Right cardiac atrium (tissue), 5 donors: ENCODE results near the gene BPIFA1. TPM values are rescaled to one million over a fixed set of nuclear protein-coding genes. Genes with fewer than 3 reads are reported as not detected.

Experiments used
- ATAC-seq, 2 donors: fragments of 200-7000 bp; cut with Tn5 transposase; one replicate each; pipeline versions ENCODE4 v1.8.0 to v1.9.1; 2020; ENCODE audit warnings: moderate library complexity in 2 of 2, mild to moderate bottlenecking in 1 of 2
- DNase-seq, 3 donors: peaks; one replicate each; pipeline ENCODE4 v3.0.0-alpha.2; 2020
- H3K27ac ChIP-seq: one replicate; pipeline ENCODE4 v1.5.1; 2013; ENCODE audit warnings: mild to moderate bottlenecking, low read length, control low read depth, moderate library complexity
- H3K27me3 ChIP-seq: one replicate; pipeline ENCODE4 v1.6.1; 2013; ENCODE audit not compliant: control insufficient read depth, insufficient read depth
- H3K4me1 ChIP-seq: one replicate; pipeline ENCODE4 v1.6.1; 2013; ENCODE audit warnings: low read length; ENCODE audit not compliant: control insufficient read depth, insufficient read depth
- H3K4me3 ChIP-seq: one replicate; pipeline ENCODE4 v1.5.1; 2013; ENCODE audit warnings: low read length, control low read depth
- H3K9me3 ChIP-seq: one replicate; pipeline ENCODE4 v1.6.1; 2013; ENCODE audit warnings: low read length; ENCODE audit not compliant: control insufficient read depth
- WGBS: extraction: QIAGEN DNeasy Blood & Tissue Kit; methylation state at CpG from one replicate; pipeline ENCODE4 v1.1.7; 2013; 5-methylcytosine and 5-hydroxymethylcytosine counted together
- intact Hi-C, 4 donors: fragments of 100-400 bp; cut with DNase I; formaldehyde crosslinking; loops; one replicate each; pipeline versions ENCODE4 v1.11.0 to v1.14.0; 2022 to 2023
- polyA plus RNA-seq: library from polyadenylated mRNA; stranded (reverse); fragments of 200-250 nt; gene quantifications from one replicate; pipeline ENCODE4 v1.2.3, GENCODE V29; 2013
- total RNA-seq, 4 donors: library from RNA; stranded (reverse); fragmentation: NEBNext Ultra II Directional; extraction: Animal tissue kit (Norgen Biotek cat#: 25700); gene quantifications; one replicate each; pipeline ENCODE4 v1.2.1, GENCODE V29; 2021
- donor health status: healthy with polysubstance abuse.
- donor health status: DM: no; HTN: yes; CAD: no.
- donor health status: DM: no; HTN: no; CAD: no.
- donor health status: DM: no; HTN: yes; CAD: no; lungs with severe emphysema.
- donor health status: DM: yes; HTN: yes; CAD: no.

Gene BPIFA1
- total and polyA plus RNA-seq, 5 donors, result not detected

DNA sequence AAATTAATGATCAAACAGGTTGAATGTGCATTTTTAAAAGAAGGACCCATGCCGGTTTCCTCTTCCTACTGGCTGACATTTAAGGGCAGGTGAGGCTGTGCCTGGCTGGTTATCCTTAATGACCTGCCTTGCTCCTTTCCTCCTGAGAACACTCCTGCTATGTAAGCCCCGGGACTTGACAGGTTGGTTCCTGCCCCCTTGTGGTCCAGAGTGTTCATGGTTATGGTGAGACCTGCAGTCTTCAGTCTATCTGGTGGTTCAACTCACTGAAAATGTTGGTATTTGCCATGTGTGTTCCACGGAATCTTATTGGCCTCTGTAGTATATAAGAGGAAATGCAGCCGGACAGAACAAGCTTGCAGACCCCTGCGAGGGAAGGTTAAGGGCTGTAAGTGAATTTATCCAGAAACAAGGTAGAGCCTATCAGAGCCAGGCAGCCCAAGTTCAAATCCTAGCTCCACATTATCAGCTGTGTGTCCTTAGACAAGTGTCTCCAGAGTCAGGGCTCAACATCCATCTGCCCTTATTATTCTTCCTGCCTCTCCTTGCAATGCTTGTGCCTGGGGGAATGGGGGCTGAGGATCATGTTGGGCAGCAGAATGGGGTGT, 23.9 kb upstream of the BPIFA1 start:
- Histone ChIP-seq H3K27ac (no peak overlapping the region), H3K27me3 (peaks cover 3% of the 10 kb centered on the region), H3K4me3 (no peak overlapping the region), H3K4me1 (no peaks in the 10 kb centered on the region), H3K9me3 (no peaks in the 10 kb centered on the region)
- WGBS, result 19% methylated on average over 5 of the region's 5 CpGs
- no peak for DNase-seq
- no peak for ATAC-seq
- intact Hi-C loops, result no loop called here

DNA sequence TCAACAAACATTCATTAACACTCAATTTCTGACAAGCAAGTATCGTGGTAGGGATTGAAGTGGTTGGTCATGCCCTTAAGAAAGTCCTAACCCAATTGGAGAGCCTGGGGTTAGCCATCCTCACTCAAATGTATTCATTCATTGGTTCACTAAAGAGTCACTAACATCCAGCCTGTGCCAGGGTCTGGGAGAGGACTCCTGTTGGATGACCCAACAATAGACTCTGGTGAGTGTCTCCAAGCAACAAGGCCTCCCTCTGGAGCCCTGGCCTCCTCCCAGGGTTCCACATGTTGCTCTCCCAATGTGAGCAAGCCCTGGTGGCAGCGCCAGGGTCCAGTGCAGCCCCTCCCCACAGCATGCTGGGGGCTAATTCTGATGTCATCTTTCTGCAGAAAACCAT, 18.7 kb upstream of the BPIFA1 start, which contains the start of gene BPIFA3:
Gene BPIFA3, plus strand, starts transcription at position 301 of the 400 bp plus-strand sequence. CDS start 185 bp downstream, outside the sequence.
- Histone ChIP-seq H3K27me3 (peaks cover 3% of the 10 kb centered on the region), H3K4me1 (no peaks in the 10 kb centered on the region), H3K27ac (no peak within 1 kb of the TSS), H3K4me3 (no peak within 1 kb of the TSS), H3K9me3 (no peaks in the 10 kb centered on the region)
- no peak for ATAC-seq
- 72% methylated on average over 2 of the region's 2 CpGs for WGBS
- DNase-seq, result no peak
- intact Hi-C loops, result no loop called here

DNA sequence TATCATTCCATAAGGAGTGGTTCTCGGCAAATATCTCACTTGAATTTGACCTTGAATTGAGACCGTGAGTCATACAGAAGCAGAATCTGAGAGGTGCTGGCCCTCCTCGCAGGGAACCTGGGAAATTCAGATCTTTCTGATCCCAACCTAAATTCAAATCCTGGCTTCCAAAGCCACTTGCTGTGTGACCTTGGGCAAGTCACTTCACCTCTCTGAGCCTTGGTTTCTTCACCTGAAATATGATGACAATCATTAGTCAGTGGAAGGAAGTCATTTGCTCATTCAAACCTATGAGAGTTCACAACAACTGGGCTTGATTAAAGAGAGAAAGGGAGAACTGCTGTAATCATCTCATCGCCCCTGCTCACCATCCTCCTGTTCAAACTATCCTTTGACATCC, 11.4 kb upstream of the BPIFA1 start:
- Histone ChIP-seq H3K9me3 (no peaks in the 10 kb centered on the region), H3K4me1 (no peaks in the 10 kb centered on the region), H3K4me3 (no peak overlapping the region), H3K27ac (no peak overlapping the region), H3K27me3 (no peaks in the 10 kb centered on the region)
- 85% methylated on average over 4 of the region's 4 CpGs for WGBS
- intact Hi-C loops, result no loop called here
- DNase-seq, result no peak
- no peak for ATAC-seq

DNA sequence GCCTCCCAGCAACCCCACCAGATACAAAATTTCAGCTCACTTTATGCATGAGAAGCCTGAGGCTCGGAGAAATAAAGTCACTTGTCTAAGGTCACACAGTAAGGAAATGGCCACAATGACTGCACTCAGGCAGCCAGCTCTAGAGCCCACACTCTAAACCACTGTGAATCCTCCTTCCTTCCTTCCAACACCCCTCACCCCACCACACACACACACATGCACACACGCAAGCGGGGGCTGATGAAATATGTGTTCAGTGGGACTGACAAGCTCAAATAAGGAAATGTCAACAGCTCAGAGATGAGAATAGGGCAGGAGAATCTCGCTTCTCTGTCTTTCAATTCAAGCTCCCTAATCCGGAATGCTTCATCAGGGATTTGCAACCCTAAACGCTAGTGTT, 6.0 kb upstream of the BPIFA1 start:
- ATAC-seq (no peak), DNase-seq (no peak)
- no peaks in the 10 kb centered on the region for H3K27me3 ChIP-seq
- H3K4me3 ChIP-seq, result no peak overlapping the region
- H3K4me1 ChIP-seq, result no peaks in the 10 kb centered on the region
- no peaks in the 10 kb centered on the region for H3K9me3 ChIP-seq
- 48% methylated on average over 6 of the region's 6 CpGs for WGBS
- intact Hi-C loops, result no loop called here
- no peak overlapping the region for H3K27ac ChIP-seq

DNA sequence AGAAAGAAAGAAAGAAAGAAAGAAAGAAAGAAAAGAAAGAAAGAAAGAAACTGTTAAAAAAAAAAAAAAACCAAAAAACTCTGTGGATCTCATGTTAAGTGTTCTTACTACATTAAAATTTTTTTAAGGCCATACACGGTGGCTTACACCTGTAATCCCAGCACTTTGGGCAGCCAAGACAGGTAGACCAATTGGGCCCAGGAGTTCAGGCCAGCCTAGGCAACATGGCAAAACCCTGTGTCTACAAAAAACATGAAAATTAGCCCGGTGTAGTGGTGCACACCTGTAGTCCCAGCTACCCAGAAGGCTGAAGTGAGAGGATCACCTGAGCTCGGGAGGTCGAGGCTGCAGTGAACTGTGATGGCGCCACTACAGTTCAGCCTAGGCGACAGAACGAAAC, 4.6 kb upstream of the BPIFA1 start:
- Histone ChIP-seq H3K9me3 (no peaks in the 10 kb centered on the region), H3K4me1 (no peaks in the 10 kb centered on the region), H3K27me3 (no peaks in the 10 kb centered on the region), H3K27ac (no peak overlapping the region), H3K4me3 (no peak overlapping the region)
- intact Hi-C loops, result no loop called here
- ATAC-seq, result no peak
- no peak for DNase-seq
- WGBS, result 69% methylated on average over 7 of the region's 7 CpGs

DNA sequence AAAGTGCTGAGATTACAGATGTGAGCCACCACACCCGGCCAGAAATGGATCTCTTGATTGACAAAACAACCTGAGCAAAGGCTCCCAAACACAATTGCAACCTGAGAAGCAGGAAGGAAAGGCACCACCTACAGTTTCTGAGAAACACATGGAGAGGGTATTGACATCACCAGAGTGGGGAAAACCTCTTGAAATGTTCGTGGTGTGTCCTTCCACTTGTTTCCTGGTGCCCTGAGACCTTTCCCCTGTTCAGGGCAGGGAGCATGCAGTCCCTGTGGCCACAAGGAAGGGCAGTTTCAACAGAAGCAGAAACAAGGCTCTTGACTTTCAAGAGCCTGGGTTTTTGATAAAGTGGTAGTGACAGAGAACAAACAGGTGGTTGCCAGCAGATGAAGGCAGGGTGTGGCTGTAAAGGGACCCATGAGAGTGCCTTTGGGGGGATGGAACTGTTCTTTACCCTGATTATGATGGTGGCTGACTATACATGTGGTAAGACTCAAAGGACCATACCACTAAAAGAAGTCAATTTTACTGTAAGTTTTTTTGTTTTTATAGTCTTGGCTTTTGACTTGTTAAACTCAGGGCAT, 3.2 kb upstream of the BPIFA1 start:
- no peaks in the 10 kb centered on the region for H3K27me3 ChIP-seq
- no peak overlapping the region for H3K4me3 ChIP-seq
- no peaks in the 10 kb centered on the region for H3K9me3 ChIP-seq
- intact Hi-C loops, result no loop called here
- DNase-seq, result no peak
- H3K27ac ChIP-seq, result no peak overlapping the region
- no peak for ATAC-seq
- 25% methylated on average over 2 of the region's 2 CpGs for WGBS
- no peaks in the 10 kb centered on the region for H3K4me1 ChIP-seq

DNA sequence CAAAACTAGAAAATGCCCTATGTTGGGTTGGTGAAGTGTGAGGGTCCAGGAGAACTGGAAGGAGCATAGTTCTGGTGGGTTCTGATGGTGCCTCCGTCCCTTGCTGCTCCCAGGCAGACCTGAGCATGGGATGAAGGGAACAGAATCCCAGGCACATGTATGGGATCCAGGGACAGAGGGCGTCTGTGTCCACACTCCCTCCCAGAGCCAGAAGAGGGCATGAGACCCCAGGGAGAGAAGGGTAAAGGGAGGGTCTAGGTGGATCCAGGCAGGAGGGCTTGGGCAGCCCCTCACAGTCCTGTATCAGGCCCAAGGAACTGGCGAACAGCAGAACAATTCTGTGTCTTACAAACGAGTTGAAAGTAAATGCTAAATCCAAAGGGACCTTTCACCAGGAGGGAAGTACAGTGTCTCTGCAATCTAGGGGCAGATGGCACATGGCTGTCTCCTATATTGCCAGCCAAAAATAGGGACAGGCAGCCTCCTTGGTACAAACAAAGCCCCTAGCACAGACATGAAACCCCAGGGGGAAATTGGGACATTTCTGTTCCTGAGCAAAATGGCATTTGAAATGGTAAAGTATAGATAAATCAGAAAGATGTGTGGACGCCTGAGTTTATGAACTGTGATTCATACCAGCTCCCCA, 2.5 kb upstream of the BPIFA1 start:
- Histone ChIP-seq H3K4me3 (no peak overlapping the region), H3K4me1 (no peaks in the 10 kb centered on the region), H3K27ac (no peak overlapping the region), H3K9me3 (no peaks in the 10 kb centered on the region), H3K27me3 (no peaks in the 10 kb centered on the region)
- no peak for DNase-seq
- WGBS, result 22% methylated on average over 5 of the region's 5 CpGs
- ATAC-seq, result no peak
- intact Hi-C loops, result no loop called here

DNA sequence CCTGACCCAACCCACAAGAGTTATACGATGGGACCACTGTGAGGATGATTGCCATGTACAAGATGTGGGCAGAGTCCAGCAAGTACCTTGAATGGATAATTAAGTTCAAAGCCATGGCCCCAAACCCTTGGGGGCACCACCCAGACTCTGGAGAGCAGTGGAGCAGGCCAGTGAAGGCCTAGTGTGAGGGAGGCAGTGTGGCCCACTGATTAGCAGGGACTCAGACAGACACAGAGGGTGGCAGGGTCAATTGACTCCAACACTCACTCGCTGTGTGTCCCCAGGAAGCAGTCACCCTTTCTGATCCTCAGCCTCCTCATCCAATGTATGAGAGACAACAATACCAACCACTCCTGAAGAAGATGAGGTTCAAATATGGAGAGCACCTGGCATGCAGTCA, 1.7 kb upstream of the BPIFA1 start:
- Histone ChIP-seq H3K9me3 (no peaks in the 10 kb centered on the region), H3K4me1 (no peaks in the 10 kb centered on the region), H3K27ac (no peak overlapping the region), H3K4me3 (no peak overlapping the region), H3K27me3 (no peaks in the 10 kb centered on the region)
- 85% methylated on average over 2 of the region's 2 CpGs for WGBS
- no peak for DNase-seq
- intact Hi-C loops, result no loop called here
- ATAC-seq, result no peak

DNA sequence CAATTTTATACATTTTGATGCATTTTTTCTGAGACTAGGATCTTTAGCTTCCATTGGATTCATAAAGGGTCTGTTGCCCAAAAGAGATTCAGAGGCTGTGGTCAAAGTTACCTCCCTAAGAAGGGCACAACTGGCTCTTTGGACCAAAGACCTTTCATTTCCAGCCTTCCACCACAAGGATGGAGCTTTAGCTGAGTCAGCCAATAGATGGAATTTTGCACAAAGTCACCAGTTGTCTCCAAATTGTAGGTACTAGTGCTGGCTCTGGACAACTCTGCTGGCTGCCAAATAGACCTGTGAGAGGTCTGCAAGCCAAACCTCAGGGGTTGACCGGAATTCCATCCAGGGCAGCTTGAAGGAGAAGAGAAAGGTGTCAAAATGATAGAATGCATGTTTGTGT, 555 bp downstream of the BPIFA1 start:
- H3K4me3 ChIP-seq, result no peak overlapping the region
- intact Hi-C loops, result no loop called here

DNA sequence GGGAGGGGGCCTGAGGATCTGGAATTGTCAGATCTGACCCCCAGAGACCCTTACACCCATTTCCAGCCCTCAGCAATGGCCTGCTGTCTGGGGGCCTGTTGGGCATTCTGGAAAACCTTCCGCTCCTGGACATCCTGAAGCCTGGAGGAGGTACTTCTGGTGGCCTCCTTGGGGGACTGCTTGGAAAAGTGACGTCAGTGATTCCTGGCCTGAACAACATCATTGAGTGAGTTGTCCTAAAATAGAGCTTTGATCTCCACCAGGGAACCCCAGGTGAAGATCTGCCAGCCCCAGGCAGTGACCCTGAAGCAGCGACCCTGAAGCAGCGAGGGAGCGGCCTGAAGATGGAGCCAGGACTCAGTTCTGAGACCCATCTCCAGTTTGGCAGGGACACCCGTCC, 2.2 kb downstream of the BPIFA1 start:
- H3K9me3 ChIP-seq, result no peaks in the 10 kb centered on the region
- no peak overlapping the region for H3K4me3 ChIP-seq
- ATAC-seq (no peak), DNase-seq (no peak)
- H3K27me3 ChIP-seq, result no peaks in the 10 kb centered on the region
- H3K4me1 ChIP-seq, result no peaks in the 10 kb centered on the region
- intact Hi-C loops, result no loop called here
- WGBS, result 58% methylated on average over 6 of the region's 6 CpGs
- no peak overlapping the region for H3K27ac ChIP-seq

More for the DNA sequence above, 555 bp downstream of the BPIFA1 start:
- DNase-seq (no peak), ATAC-seq (no peak)
- 81% methylated on average over 1 of the region's 1 CpG for WGBS
- H3K9me3 ChIP-seq, result no peaks in the 10 kb centered on the region
- no peaks in the 10 kb centered on the region for H3K4me1 ChIP-seq
- no peaks in the 10 kb centered on the region for H3K27me3 ChIP-seq
- no peak overlapping the region for H3K27ac ChIP-seq

DNA sequence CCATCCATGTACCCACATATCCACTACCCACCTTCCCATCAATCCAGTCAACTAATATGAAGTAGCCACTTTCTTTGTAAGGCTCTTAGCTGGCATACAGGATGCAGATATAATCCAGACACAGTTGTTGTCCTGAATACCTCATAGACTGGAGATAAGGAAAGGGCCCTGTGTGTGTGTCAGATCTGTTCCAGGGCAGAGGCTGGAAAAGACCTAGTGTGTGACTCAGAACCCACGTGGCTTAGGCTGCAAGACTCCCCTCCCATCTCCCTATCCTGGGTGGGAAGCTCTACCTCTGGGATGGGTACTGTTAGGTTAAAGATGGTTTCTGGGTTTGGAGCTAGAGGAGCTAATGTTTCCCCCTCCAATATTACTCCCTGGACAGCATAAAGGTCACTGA, 3.6 kb downstream of the BPIFA1 start:
- no peaks in the 10 kb centered on the region for H3K4me1 ChIP-seq
- ATAC-seq (no peak), DNase-seq (no peak)
- no peaks in the 10 kb centered on the region for H3K27me3 ChIP-seq
- H3K27ac ChIP-seq, result no peak overlapping the region
- WGBS, result 34% methylated on average over 1 of the region's 1 CpG
- intact Hi-C loops, result no loop called here
- no peaks in the 10 kb centered on the region for H3K9me3 ChIP-seq
- no peak overlapping the region for H3K4me3 ChIP-seq
